SK-N-SH treated with all-trans-retinoic acid at 6 μM for 48 hours (cell line): ENCODE results near the gene GSN.
A peak's percentile ranks its signal among the peaks of the same experiment; 100 is the strongest.

Experiments used
- ATAC-seq: fragments of 200-7000 bp; cut with Tn5 transposase; 3 replicates; pipeline ENCODE4 v1.9.1; 2020; ENCODE audit warnings: mild to moderate bottlenecking, moderate library complexity
- ARNTL ChIP-seq: fragments of 450-650 bp; formaldehyde crosslinking; IDR thresholded peaks from 2 replicates; pipeline ENCODE4 v1.5.0; 2020; ENCODE audit warnings: low read depth, mild to moderate bottlenecking, moderate library complexity, borderline replicate concordance
- BACH2 ChIP-seq: fragments of 250-450 bp; sonication (Bioruptor Pico); IDR thresholded peaks from 2 replicates; pipeline ENCODE4 v1.9.0; 2021; ENCODE audit warnings: mild to moderate bottlenecking, borderline replicate concordance
- CSDC2 ChIP-seq: fragments of 250-450 bp; sonication (Bioruptor Pico); IDR thresholded peaks from 2 replicates; pipeline ENCODE4 v1.5.0; 2020; ENCODE audit warnings: mild to moderate bottlenecking, moderate library complexity
- ISL1 ChIP-seq: fragments of 250-450 bp; sonication (Bioruptor Pico); IDR thresholded peaks from 2 replicates; pipeline ENCODE4 v2.1.2; 2022; ENCODE audit warnings: mild to moderate bottlenecking, moderate library complexity
- OSR1 ChIP-seq: fragments of 250-450 bp; sonication (Bioruptor Pico); IDR thresholded peaks from 2 replicates; pipeline ENCODE4 v1.8.0; 2022; ENCODE audit warnings: moderate library complexity, mild to moderate bottlenecking, inconsistent platforms
- PPARA ChIP-seq: fragments of 250-450 bp; sonication (Bioruptor Pico); IDR thresholded peaks from 2 replicates; pipeline ENCODE4 v1.5.0; 2020; ENCODE audit warnings: mild to moderate bottlenecking, borderline replicate concordance
- RARB ChIP-seq: fragments of 250-450 bp; sonication (Bioruptor Pico); IDR thresholded peaks from 2 replicates; pipeline ENCODE4 v1.8.0; 2021; ENCODE audit warnings: mild to moderate bottlenecking, moderate library complexity
- SNAI2 ChIP-seq: fragments of 250-450 bp; sonication (Bioruptor Pico); IDR thresholded peaks from 2 replicates; pipeline ENCODE4 v1.5.0; 2020; ENCODE audit warnings: mild to moderate bottlenecking, moderate library complexity
- TCF4 ChIP-seq: fragments of 250-450 bp; sonication (Bioruptor Pico); IDR thresholded peaks from 2 replicates; pipeline ENCODE4 v1.8.0; 2021; ENCODE audit warnings: mild to moderate bottlenecking, moderate library complexity, borderline replicate concordance
- TOX ChIP-seq: fragments of 250-450 bp; sonication (Bioruptor Pico); IDR thresholded peaks from 2 replicates; pipeline ENCODE4 v1.8.0; 2021; ENCODE audit warnings: mild to moderate bottlenecking, moderate library complexity, borderline replicate concordance
- ZC3H10 ChIP-seq: fragments of 250-450 bp; sonication (Bioruptor Pico); IDR thresholded peaks from 2 replicates; pipeline ENCODE4 v1.5.1; 2021; ENCODE audit warnings: mild to moderate bottlenecking, moderate library complexity
- ZFP3 ChIP-seq: fragments of 250-450 bp; sonication (Bioruptor Pico); IDR thresholded peaks from 2 replicates; pipeline ENCODE4 v1.5.0; 2020; ENCODE audit warnings: mild to moderate bottlenecking, moderate library complexity
- ZNF565 ChIP-seq: fragments of 450-650 bp; formaldehyde crosslinking; conservative IDR thresholded peaks from 2 replicates; pipeline ENCODE4 v1.5.0; 2020; ENCODE audit warnings: low read depth, mild to moderate bottlenecking, moderate library complexity
- ZNF70 ChIP-seq: fragments of 450-650 bp; formaldehyde crosslinking; IDR thresholded peaks from 2 replicates; pipeline ENCODE4 v1.5.0; 2020; ENCODE audit warnings: mild to moderate bottlenecking, moderate library complexity
- ZNF8 ChIP-seq: fragments of 450-650 bp; formaldehyde crosslinking; IDR thresholded peaks from 2 replicates; pipeline ENCODE4 v1.5.0; 2020; ENCODE audit warnings: mild to moderate bottlenecking, moderate library complexity
- TF ChIP-seq, protein P1 (sequence below): fragments of 250-450 bp; sonication (Bioruptor Pico); IDR thresholded peaks from 2 replicates; pipeline ENCODE4 v1.5.1; 2020; ENCODE audit warnings: low read depth, mild to moderate bottlenecking, moderate library complexity
- TF ChIP-seq, protein P2 (sequence below): fragments of 250-450 bp; sonication (Bioruptor Pico); IDR thresholded peaks from 2 replicates; pipeline ENCODE4 v1.5.0; 2020; ENCODE audit warnings: mild to moderate bottlenecking, moderate library complexity
- TF ChIP-seq, protein P3 (sequence below): fragments of 250-450 bp; sonication (Bioruptor Pico); IDR thresholded peaks from 2 replicates; pipeline ENCODE4 v1.5.1; 2021; ENCODE audit warnings: mild to moderate bottlenecking, moderate library complexity
- TF ChIP-seq, protein P4 (sequence below): fragments of 250-450 bp; sonication (Bioruptor Pico); IDR thresholded peaks from 2 replicates; pipeline ENCODE4 v1.8.0; 2020; ENCODE audit warnings: mild to moderate bottlenecking, moderate library complexity, borderline replicate concordance
- TF ChIP-seq, protein P5 (sequence below): fragments of 250-450 bp; sonication (Bioruptor Pico); IDR thresholded peaks from 2 replicates; pipeline ENCODE4 v1.8.0; 2021; ENCODE audit warnings: low read depth, mild to moderate bottlenecking, moderate library complexity, borderline replicate concordance

The GSN gene

DNA sequence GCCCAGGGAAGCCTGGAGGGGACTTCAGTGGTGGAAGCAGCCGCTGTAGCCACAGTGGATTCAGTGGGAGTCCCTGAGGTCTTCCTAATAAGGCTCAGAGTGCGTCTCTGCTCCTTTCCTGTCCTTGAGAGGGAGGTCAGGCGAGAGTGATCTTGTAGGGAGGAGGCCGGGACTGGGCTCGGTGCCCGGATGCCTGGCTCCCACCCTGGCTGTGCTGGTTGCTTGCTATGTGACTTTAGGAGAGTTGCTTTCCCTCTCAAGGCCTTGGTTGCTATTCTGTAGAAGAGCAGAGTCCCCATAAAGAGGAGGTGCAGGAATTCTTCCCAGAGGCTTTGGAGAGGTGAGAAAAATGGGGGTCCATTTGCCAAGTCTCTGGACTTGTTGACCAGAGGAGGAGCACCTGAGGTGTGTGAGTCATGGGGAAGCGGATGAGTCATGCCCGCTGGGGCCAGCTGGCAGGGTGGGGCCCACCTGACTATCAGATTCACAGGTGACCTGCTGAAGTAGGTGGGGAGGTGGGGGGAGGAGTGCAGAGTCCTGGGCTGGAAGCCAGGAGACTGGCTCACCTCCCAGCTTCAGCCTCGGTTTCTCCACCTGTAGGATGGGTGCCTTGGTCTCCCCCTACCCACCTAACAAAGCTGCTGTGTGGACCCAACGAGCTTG is 13.8 kb downstream of the GSN start:
- TF ChIP-seq, protein P1, sequence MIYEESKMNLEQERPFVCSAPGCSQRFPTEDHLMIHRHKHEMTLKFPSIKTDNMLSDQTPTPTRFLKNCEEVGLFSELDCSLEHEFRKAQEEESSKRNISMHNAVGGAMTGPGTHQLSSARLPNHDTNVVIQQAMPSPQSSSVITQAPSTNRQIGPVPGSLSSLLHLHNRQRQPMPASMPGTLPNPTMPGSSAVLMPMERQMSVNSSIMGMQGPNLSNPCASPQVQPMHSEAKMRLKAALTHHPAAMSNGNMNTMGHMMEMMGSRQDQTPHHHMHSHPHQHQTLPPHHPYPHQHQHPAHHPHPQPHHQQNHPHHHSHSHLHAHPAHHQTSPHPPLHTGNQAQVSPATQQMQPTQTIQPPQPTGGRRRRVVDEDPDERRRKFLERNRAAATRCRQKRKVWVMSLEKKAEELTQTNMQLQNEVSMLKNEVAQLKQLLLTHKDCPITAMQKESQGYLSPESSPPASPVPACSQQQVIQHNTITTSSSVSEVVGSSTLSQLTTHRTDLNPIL (CRISPR knock-in tag) = no peak
- TF ChIP-seq, protein P2, sequence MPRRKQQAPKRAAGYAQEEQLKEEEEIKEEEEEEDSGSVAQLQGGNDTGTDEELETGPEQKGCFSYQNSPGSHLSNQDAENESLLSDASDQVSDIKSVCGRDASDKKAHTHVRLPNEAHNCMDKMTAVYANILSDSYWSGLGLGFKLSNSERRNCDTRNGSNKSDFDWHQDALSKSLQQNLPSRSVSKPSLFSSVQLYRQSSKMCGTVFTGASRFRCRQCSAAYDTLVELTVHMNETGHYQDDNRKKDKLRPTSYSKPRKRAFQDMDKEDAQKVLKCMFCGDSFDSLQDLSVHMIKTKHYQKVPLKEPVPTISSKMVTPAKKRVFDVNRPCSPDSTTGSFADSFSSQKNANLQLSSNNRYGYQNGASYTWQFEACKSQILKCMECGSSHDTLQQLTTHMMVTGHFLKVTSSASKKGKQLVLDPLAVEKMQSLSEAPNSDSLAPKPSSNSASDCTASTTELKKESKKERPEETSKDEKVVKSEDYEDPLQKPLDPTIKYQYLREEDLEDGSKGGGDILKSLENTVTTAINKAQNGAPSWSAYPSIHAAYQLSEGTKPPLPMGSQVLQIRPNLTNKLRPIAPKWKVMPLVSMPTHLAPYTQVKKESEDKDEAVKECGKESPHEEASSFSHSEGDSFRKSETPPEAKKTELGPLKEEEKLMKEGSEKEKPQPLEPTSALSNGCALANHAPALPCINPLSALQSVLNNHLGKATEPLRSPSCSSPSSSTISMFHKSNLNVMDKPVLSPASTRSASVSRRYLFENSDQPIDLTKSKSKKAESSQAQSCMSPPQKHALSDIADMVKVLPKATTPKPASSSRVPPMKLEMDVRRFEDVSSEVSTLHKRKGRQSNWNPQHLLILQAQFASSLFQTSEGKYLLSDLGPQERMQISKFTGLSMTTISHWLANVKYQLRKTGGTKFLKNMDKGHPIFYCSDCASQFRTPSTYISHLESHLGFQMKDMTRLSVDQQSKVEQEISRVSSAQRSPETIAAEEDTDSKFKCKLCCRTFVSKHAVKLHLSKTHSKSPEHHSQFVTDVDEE = no peak
- TF ChIP-seq ARNTL (CRISPR knock-in tag) = no peak
- TF ChIP-seq TOX (CRISPR knock-in tag) = no peak
- no peak for TF ChIP-seq TCF4
- TF ChIP-seq PPARA (CRISPR knock-in tag) = no peak
- TF ChIP-seq ZFP3 (CRISPR knock-in tag) = no peak
- TF ChIP-seq BACH2 (CRISPR knock-in tag) = no peak
- TF ChIP-seq ZNF8 (CRISPR knock-in tag) = no peak
- no peak for TF ChIP-seq ZNF70
- TF ChIP-seq, protein P3, sequence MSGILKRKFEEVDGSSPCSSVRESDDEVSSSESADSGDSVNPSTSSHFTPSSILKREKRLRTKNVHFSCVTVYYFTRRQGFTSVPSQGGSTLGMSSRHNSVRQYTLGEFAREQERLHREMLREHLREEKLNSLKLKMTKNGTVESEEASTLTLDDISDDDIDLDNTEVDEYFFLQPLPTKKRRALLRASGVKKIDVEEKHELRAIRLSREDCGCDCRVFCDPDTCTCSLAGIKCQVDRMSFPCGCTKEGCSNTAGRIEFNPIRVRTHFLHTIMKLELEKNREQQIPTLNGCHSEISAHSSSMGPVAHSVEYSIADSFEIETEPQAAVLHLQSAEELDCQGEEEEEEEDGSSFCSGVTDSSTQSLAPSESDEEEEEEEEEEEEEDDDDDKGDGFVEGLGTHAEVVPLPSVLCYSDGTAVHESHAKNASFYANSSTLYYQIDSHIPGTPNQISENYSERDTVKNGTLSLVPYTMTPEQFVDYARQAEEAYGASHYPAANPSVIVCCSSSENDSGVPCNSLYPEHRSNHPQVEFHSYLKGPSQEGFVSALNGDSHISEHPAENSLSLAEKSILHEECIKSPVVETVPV (CRISPR knock-in tag) = no peak
- TF ChIP-seq ZC3H10 (CRISPR knock-in tag) = no peak
- TF ChIP-seq, protein P4, sequence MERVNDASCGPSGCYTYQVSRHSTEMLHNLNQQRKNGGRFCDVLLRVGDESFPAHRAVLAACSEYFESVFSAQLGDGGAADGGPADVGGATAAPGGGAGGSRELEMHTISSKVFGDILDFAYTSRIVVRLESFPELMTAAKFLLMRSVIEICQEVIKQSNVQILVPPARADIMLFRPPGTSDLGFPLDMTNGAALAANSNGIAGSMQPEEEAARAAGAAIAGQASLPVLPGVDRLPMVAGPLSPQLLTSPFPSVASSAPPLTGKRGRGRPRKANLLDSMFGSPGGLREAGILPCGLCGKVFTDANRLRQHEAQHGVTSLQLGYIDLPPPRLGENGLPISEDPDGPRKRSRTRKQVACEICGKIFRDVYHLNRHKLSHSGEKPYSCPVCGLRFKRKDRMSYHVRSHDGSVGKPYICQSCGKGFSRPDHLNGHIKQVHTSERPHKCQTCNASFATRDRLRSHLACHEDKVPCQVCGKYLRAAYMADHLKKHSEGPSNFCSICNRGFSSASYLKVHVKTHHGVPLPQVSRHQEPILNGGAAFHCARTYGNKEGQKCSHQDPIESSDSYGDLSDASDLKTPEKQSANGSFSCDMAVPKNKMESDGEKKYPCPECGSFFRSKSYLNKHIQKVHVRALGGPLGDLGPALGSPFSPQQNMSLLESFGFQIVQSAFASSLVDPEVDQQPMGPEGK (CRISPR knock-in tag) = no peak
- TF ChIP-seq, protein P5, sequence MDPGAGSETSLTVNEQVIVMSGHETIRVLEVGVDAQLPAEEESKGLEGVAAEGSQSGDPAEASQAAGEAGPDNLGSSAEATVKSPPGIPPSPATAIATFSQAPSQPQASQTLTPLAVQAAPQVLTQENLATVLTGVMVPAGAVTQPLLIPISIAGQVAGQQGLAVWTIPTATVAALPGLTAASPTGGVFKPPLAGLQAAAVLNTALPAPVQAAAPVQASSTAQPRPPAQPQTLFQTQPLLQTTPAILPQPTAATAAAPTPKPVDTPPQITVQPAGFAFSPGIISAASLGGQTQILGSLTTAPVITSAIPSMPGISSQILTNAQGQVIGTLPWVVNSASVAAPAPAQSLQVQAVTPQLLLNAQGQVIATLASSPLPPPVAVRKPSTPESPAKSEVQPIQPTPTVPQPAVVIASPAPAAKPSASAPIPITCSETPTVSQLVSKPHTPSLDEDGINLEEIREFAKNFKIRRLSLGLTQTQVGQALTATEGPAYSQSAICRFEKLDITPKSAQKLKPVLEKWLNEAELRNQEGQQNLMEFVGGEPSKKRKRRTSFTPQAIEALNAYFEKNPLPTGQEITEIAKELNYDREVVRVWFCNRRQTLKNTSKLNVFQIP = no peak
- no peak for TF ChIP-seq SNAI2 (CRISPR knock-in tag)
- TF ChIP-seq RARB = no peak

DNA sequence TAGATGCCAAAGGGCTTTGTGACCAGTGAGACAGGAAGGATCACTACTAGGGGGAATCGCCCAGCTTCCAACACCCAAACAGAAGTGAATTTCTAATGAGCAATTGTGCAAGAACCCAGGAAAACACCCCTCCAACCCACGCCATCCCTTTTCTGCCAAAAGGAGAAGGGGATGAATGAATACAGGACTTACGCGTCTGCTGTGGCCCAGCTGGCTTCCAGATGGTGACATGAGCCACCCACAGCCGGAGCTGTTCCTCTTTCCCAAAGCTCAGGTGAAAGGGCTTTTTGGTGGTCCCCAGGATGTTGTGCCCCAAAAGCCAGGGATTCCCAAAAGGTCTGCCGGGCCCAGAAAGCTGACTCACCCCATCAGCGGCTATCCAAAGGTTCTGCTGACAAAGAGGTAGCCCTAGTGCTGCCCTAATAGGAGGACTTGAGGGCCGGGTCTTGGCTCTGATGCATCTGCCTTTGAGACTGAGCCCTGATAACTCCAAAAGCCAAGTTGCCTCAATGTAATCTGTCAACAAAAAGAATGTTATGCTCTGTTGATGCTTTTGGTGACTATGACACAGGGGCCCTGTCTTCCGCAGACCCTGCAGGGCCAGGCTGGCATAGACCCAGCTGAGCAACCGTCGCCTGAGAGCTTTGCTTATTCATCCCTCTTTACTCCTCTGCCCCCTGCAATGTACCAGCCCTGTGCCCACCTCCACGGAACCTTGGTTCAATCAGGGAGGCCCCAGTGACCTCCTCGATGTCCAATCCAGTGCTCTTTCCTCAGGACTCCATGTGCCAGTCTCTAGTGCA is 14.5 kb downstream of the GSN start:
- peak; percentile 11 for ATAC-seq
- TF ChIP-seq ZFP3 (CRISPR knock-in tag) (no peak), CSDC2 (CRISPR knock-in tag) (no peak), PPARA (CRISPR knock-in tag) (no peak), OSR1 (CRISPR knock-in tag) (no peak), BACH2 (CRISPR knock-in tag) (no peak), RARB (no peak), ZNF70 (no peak), TOX (CRISPR knock-in tag) (no peak), ISL1 (CRISPR knock-in tag) (no peak), ZC3H10 (CRISPR knock-in tag) (no peak), SNAI2 (CRISPR knock-in tag) (no peak), ZNF565 (CRISPR knock-in tag) (no peak)
- TF ChIP-seq, protein P4 (CRISPR knock-in tag) = no peak
- TF ChIP-seq, protein P5 = no peak
- TF ChIP-seq, protein P3 (CRISPR knock-in tag) = no peak
- TF ChIP-seq, protein P1 (CRISPR knock-in tag) = no peak

More for the DNA sequence above, 13.8 kb downstream of the GSN start:
- ATAC-seq = no peak
